Activated naive CD8-positive, alpha-beta T cell treated with anti-CD3 and anti-CD28 coated beads, Interleukin-2, amount 10 ng/mL, durations not matched to agents 7 days and 5 days (primary cell): Measurements from ENCODE around the gene NOC3L. TPM values are rescaled to one million over a fixed set of nuclear protein-coding genes. Genes with fewer than 3 reads are reported as not detected.
A peak's percentile ranks its signal among the peaks of the same experiment; 100 is the strongest.
"Not testable (repeated sequence)": the region's sequence is repeated elsewhere in the genome, so short reads cannot be mapped to it uniquely, and the experiment has no call there.

ENCODE experiments used
- ATAC-seq: fragments of 150-1000 bp; cut with Tn5 transposase; one replicate; pipeline ENCODE4 v1.10.0; 2021; ENCODE audit warnings: low read depth, moderate library complexity
- POLR2A ChIA-PET: fragments of 350-600 bp; sonication (Branson Sonifier 250); formaldehyde crosslinking; loops from one replicate; lab custom pipeline; 2021; ENCODE audit warnings: antibody characterized with exemption; lab: Charles Lee
- DNase-seq: peaks from one replicate; pipeline ENCODE4 v3.0.0; 2021
- H3K27ac Mint-ChIP-seq: one replicate; pipeline ENCODE4 v1.8.0; 2022; ENCODE audit warnings: mild to moderate bottlenecking, mixed read lengths
- H3K27me3 Mint-ChIP-seq: one replicate; pipeline ENCODE4 v1.8.0; 2022; ENCODE audit warnings: mild to moderate bottlenecking, moderate library complexity, mixed read lengths
- H3K36me3 Mint-ChIP-seq: one replicate; pipeline ENCODE4 v1.8.0; 2021; ENCODE audit warnings: mild to moderate bottlenecking, mixed read lengths
- H3K4me1 Mint-ChIP-seq: one replicate; pipeline ENCODE4 v1.8.0; 2021; ENCODE audit warnings: mixed read lengths
- H3K4me3 Mint-ChIP-seq: one replicate; pipeline ENCODE4 v1.8.0; 2022; ENCODE audit warnings: mild to moderate bottlenecking, moderate library complexity, mixed read lengths
- H3K9me3 Mint-ChIP-seq: one replicate; pipeline ENCODE4 v1.8.0; 2021; ENCODE audit warnings: mixed read lengths
- total RNA-seq, 2 experiments: library from RNA; stranded (reverse); gene quantifications; one replicate each; pipeline ENCODE4 v1.2.3, GENCODE V29; 2021

The NOC3L gene
- total RNA-seq, 2 experiments from 2014 or later, result 17.7 to 18.3 TPM

DNA sequence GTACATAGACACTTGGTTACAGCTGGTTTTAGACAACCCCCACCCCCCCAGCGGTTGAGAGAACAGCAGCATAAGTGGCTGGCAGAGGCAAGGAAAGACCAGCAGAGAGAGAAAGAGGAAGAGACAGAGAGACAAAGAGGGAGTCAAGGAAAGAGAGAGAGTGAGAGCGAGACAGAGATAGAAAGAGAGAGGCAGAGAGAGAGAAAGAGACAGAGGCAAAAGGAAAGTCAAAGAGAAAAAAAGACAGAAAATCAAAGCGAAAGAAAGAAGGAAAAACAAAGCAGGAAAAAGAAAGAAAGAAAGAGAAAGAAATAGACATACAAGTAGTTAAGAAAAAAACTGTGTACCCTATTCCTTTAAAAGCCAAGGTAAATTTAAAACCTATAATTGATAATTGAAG, 23.0 kb upstream of the NOC3L start:
- ATAC-seq, H3K4me3 Mint-ChIP-seq, H3K36me3 Mint-ChIP-seq, H3K27me3 Mint-ChIP-seq, POLR2A ChIA-PET, H3K9me3 Mint-ChIP-seq, DNase-seq, H3K4me1 Mint-ChIP-seq, H3K27ac Mint-ChIP-seq: not testable (repeated sequence)

DNA sequence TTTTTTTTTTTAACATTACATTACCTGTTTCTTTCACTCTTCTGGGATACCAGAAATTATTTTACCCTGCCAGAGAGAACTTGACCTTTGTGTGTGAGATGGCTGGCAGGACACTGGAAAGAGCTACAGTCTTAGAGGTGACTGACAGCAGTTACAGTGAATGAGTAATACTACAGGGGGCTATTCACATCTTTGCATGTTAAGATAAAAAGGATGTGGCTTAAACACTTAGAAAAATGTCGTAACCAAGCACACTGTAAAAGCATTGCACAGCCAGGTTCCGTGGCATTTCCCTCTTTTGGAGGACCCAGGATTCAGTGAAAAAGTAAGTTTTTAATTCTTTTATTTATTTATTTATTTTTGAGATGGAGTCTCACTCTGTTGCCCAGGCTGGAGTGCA, 20.8 kb upstream of the NOC3L start:
- no peaks in the 10 kb centered on the region for H3K36me3 Mint-ChIP-seq
- no peaks in the 10 kb centered on the region for H3K9me3 Mint-ChIP-seq
- ATAC-seq (no peak), DNase-seq (no peak)
- no peak overlapping the region for H3K4me3 Mint-ChIP-seq
- no peaks in the 10 kb centered on the region for H3K4me1 Mint-ChIP-seq
- H3K27ac Mint-ChIP-seq, result no peak overlapping the region
- H3K27me3 Mint-ChIP-seq, result peaks cover 18% of the 10 kb centered on the region
- POLR2A ChIA-PET, result no interaction called here

DNA sequence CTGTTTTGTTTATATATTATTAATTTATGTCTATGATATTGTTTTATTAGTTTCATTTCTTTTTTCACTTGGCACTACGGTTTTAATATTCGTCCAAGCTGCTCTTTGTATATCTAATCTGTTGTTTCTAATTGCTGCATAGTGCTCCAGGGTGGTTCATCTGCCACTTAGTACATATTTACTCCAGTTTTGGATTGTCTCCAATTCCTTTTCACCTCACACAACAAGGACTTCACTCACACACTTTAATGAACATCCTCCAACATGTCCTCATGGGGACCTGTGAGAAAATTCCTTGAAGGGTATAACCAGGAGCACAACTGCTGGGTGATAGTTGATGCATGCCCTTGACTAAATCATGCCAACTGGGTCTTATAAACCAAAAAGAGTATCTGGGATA, 14.1 kb upstream of the NOC3L start:
- Mint-ChIP-seq H3K36me3 (no peaks in the 10 kb centered on the region), H3K27ac (no peak overlapping the region), H3K4me3 (no peak overlapping the region), H3K4me1 (no peaks in the 10 kb centered on the region), H3K27me3 (peaks cover 16% of the 10 kb centered on the region), H3K9me3 (no peaks in the 10 kb centered on the region)
- POLR2A ChIA-PET, result no interaction called here
- ATAC-seq, result no peak
- no peak for DNase-seq

DNA sequence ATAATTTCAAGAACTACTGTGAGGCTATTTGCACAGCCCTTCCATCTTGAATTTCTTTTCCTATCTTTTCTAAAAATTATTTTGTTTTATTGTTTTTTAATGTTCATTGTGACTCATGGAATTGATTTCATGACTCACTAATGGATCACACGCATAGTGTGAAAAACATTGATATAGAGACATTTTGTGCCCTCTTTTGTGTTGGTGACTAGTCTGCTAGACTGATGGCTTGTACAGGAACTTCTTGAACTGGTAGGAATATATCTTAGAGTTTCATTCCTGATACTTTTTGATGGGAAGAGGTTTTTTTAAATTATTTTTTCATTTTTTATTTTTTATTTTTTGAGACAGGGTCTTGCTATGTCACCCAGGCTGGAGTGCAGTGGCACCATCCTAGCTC, 12.6 kb upstream of the NOC3L start:
- Mint-ChIP-seq H3K27me3 (peaks cover 12% of the 10 kb centered on the region), H3K27ac (no peak overlapping the region), H3K4me1 (no peaks in the 10 kb centered on the region), H3K9me3 (no peaks in the 10 kb centered on the region), H3K4me3 (no peak overlapping the region), H3K36me3 (no peaks in the 10 kb centered on the region)
- POLR2A ChIA-PET, result no interaction called here
- ATAC-seq, result no peak
- no peak for DNase-seq

DNA sequence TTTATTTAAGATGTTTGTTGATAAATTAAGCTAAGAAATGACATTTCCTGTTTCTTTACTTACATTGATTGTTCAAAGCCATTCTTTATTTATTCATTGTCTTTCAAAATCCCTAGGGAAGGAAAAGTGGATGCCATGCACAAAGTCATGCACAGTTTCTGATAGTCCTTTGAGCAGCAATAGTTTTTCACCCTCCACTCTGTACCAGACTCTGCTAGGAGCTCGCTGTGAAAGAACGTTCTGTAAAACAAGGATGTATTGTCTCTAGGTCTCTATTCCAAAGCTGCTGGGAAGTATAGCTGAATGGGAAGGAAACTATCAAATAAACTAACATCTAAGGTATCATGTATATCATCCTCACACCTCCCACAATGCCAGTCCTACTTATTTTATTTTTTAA, 7.8 kb upstream of the NOC3L start:
- H3K4me1 Mint-ChIP-seq, result no peaks in the 10 kb centered on the region
- no peaks in the 10 kb centered on the region for H3K9me3 Mint-ChIP-seq
- H3K4me3 Mint-ChIP-seq, result no peak overlapping the region
- peaks cover 2% of the 10 kb centered on the region for H3K27me3 Mint-ChIP-seq
- H3K36me3 Mint-ChIP-seq, result no peaks in the 10 kb centered on the region
- DNase-seq, result no peak
- H3K27ac Mint-ChIP-seq, result no peak overlapping the region
- no peak for ATAC-seq
- POLR2A ChIA-PET, result no interaction called here

DNA sequence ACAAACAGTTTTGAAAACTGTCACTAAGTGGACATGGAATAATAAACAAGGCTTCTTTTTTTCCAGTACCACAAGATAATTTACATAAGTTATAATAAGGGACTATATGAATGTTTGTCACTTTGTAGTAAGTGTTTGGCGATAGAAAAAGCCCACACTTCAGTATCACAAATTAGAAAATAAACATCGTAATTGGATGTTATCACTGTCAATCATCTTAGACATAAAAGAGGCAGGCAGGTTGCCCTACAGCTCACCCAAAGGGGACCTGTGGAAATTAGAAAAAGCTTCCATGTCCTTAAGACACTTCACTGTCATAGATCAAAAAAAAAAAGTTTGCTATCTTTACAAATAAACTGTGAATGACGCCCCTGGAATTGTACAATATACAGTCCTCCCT, 3.6 kb upstream of the NOC3L start:
- POLR2A ChIA-PET, result no interaction called here
- Mint-ChIP-seq H3K4me1 (peaks cover 3% of the 10 kb centered on the region), H3K36me3 (no peaks in the 10 kb centered on the region), H3K27ac (no peak overlapping the region), H3K27me3 (peaks cover 11% of the 10 kb centered on the region), H3K4me3 (no peak overlapping the region), H3K9me3 (no peaks in the 10 kb centered on the region)
- ATAC-seq (no peak), DNase-seq (no peak)

DNA sequence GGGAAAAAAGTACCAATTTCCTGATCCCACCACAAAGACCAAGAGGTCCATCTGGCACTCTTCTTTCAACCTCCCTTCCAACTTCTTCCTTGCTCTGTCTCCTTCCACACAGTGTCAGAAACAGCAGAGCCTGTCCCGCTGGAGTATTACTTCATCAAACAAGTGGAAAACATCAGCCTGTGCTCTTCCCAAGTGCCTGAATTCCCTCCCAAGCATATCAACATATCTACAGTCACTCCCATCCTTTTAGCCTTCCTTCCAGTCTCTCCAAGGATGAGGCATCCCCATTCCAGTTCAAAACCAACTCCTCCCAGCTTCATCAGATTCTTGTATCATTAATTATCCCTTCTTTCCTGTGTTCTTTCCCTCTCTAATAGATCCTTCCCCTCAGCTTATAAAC, 1.7 kb upstream of the NOC3L start:
- peaks cover 6% of the 10 kb centered on the region for H3K36me3 Mint-ChIP-seq
- H3K9me3 Mint-ChIP-seq, result no peaks in the 10 kb centered on the region
- no peak overlapping the region for H3K27ac Mint-ChIP-seq
- DNase-seq, result no peak
- no peak for ATAC-seq
- no peak overlapping the region for H3K4me3 Mint-ChIP-seq
- POLR2A ChIA-PET, result no interaction called here
- H3K4me1 Mint-ChIP-seq, result peaks cover 12% of the 10 kb centered on the region
- peaks cover 11% of the 10 kb centered on the region for H3K27me3 Mint-ChIP-seq

DNA sequence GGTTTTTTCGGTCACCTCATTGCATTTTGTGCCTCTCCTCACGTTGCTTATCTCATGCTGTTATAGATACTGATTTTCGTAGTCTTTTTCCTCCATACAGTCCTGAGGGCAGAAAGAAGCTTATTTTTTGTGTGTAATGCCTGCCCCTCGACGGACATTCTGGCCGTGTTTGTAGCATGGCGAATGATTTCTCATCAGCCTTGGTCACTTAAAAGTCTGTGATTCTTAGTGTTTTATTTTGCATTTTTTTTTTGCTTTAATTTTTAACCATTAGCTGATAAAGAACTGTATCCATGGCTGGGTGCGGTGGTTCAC, 469 bp upstream of the NOC3L start:
- H3K4me1 Mint-ChIP-seq, result peaks cover 16% of the 10 kb centered on the region
- ATAC-seq (no peak), DNase-seq (no peak)
- H3K9me3 Mint-ChIP-seq, result no peaks in the 10 kb centered on the region
- POLR2A ChIA-PET, result no interaction called here
- H3K36me3 Mint-ChIP-seq, result peaks cover 12% of the 10 kb centered on the region
- H3K27ac Mint-ChIP-seq, result no peak overlapping the region
- peaks cover 10% of the 10 kb centered on the region for H3K27me3 Mint-ChIP-seq
- H3K4me3 Mint-ChIP-seq, result peak overlapping the region; percentile 91

DNA sequence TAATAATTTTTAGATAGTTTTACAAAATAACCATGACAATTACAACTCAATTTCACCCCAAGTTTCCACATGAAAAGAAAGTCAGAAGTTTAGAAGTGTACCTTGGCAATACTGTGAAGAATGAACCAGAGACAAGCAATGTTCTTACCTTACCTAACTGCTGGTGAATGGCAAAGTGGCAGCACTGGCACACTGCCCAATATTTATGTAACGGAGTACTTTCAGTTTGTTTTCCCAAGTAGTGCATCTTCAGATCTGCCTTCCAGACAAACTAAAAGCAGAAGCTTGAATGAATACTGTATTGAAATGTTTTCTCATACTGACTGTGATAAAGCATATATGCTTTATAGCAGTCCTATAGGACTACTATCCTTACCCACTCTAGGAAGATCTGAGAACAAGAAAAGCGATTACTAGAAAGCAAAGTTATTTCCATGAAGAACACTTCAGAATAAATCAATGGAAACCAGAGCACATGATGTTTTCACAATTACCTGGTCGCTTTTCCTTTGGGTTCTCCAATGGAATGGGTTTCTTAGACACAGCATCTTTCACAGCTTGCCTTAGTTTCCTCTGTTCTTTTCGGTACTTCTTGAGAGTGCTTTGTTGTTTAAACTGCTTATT, 1.5 kb downstream of the NOC3L start:
- Mint-ChIP-seq H3K4me1 (peaks cover 19% of the 10 kb centered on the region), H3K36me3 (peaks cover 20% of the 10 kb centered on the region), H3K27ac (no peak overlapping the region), H3K27me3 (peaks cover 10% of the 10 kb centered on the region), H3K9me3 (no peaks in the 10 kb centered on the region), H3K4me3 (peak overlapping the region; percentile 91)
- no peak for DNase-seq
- POLR2A ChIA-PET, result interaction anchor here (1.5 kb wide), 1 partner anchor 41 kb away, joined by 4 read pairs; the partner anchor contains the start of gene TBC1D12
- ATAC-seq, result no peak

DNA sequence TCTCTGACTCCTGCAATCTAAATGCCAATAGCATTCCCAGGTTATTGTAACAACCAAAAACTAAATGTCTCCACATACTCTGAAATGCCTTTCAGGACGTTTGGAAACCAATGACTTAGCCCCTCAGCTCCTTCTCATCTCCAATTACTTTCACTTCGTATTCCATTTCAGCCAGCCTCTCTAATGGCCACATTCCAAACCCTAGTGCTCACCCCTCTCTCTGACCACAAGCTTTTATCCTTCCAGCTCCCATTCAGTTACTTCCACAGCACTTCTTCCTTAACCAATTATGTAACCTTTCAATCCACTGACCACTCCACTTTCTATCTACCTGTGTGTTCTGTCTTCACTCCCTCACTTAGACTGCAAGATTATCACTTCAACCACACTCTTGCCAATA, 4.3 kb downstream of the NOC3L start:
- Mint-ChIP-seq H3K9me3 (no peaks in the 10 kb centered on the region), H3K27ac (no peak overlapping the region), H3K4me3 (no peak overlapping the region), H3K4me1 (peaks cover 19% of the 10 kb centered on the region), H3K27me3 (no peaks in the 10 kb centered on the region), H3K36me3 (peaks cover 22% of the 10 kb centered on the region)
- no peak for ATAC-seq
- no peak for DNase-seq
- POLR2A ChIA-PET, result no interaction called here

DNA sequence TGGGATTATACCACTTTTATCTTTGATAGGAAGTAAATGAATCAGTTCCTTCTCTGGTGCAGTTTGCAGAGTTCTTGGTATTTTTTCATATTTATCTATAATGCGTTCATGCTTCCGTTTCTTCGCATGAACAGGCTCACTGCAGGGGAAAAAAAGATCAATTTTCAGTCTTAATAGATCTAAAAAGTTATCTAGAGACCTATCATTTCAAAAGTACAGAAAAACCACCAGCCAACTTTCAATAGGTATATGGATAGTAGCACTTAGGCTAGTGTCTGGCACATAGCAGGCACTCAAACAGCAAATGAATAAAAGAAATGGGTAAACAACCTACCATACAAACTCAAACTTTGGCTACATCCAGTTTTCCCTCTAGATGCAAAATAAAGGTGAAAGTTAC, 5.5 kb downstream of the NOC3L start:
- Mint-ChIP-seq H3K27me3 (no peaks in the 10 kb centered on the region), H3K4me1 (peaks cover 16% of the 10 kb centered on the region), H3K9me3 (no peaks in the 10 kb centered on the region), H3K4me3 (no peak overlapping the region), H3K27ac (no peak overlapping the region), H3K36me3 (peaks cover 24% of the 10 kb centered on the region)
- no peak for ATAC-seq
- no peak for DNase-seq
- POLR2A ChIA-PET, result no interaction called here

DNA sequence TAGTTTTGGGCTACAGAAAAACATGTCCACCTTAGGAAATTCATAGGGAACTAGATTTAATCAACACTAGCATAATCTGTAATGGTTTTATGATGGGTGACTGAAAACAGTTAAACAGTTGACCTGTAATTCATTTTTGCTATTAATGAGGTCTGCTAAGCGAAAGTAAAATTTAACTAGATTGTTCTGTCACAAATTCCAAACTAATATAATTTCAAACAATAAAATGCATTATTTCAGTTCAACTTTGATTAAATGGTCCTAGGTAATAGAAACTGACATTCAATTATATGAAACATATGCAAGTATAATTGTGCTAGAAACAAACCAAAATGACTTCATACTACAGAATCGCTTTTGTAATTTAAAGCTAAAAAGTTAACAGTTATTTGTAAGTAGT, 6.9 kb downstream of the NOC3L start:
- no peak for DNase-seq
- POLR2A ChIA-PET, result no interaction called here
- no peak overlapping the region for H3K27ac Mint-ChIP-seq
- ATAC-seq, result no peak
- H3K36me3 Mint-ChIP-seq, result peaks cover 24% of the 10 kb centered on the region
- no peaks in the 10 kb centered on the region for H3K9me3 Mint-ChIP-seq
- H3K4me3 Mint-ChIP-seq, result no peak overlapping the region
- H3K27me3 Mint-ChIP-seq, result no peaks in the 10 kb centered on the region
- peaks cover 11% of the 10 kb centered on the region for H3K4me1 Mint-ChIP-seq

DNA sequence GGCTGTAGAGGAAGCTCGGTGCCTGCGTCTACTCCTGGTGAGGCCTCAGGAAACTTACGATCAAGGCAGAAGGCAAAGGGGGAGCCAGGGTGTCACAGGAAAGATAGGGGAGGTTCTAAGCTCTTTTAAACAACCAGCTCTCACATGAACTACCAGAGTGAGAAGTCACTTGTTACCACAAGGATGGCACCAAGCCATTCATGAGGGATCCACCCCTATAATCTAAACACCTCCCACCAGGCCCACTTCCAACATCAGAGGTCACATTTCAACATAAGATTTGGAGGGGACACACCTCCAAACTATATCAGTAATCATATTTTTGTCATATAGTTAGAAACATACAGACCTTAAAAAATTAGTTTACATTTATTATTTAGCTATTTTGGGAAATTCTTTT, 9.4 kb downstream of the NOC3L start:
- no peaks in the 10 kb centered on the region for H3K27me3 Mint-ChIP-seq
- H3K9me3 Mint-ChIP-seq, result no peaks in the 10 kb centered on the region
- DNase-seq (no peak), ATAC-seq (no peak)
- peaks cover 2% of the 10 kb centered on the region for H3K4me1 Mint-ChIP-seq
- POLR2A ChIA-PET, result no interaction called here
- H3K4me3 Mint-ChIP-seq, result no peak overlapping the region
- H3K27ac Mint-ChIP-seq, result no peak overlapping the region
- H3K36me3 Mint-ChIP-seq, result peaks cover 25% of the 10 kb centered on the region

DNA sequence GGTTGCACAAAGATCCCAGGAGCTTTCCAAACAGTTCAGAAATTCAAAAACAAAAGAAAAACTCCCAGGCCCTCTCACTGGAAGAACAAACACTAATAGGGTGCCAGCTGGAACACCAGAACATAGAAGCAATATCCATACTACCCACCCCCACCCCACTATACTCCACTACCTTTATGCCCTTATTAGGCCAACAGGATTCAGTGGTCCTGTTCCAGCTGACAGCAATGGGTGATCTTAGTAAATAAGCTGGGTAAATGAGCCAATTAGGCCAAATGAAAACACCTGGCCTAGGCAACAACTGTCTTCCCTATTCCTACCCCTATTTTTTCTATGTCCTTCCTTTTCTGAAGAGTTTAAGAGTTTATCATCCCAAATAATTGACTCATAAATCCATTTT, 11.7 kb downstream of the NOC3L start:
- no peaks in the 10 kb centered on the region for H3K27me3 Mint-ChIP-seq
- H3K9me3 Mint-ChIP-seq, result no peaks in the 10 kb centered on the region
- POLR2A ChIA-PET, result no interaction called here
- DNase-seq (no peak), ATAC-seq (no peak)
- H3K36me3 Mint-ChIP-seq, result peaks cover 19% of the 10 kb centered on the region
- H3K4me1 Mint-ChIP-seq, result peaks cover 2% of the 10 kb centered on the region
- H3K4me3 Mint-ChIP-seq, result no peak overlapping the region
- no peak overlapping the region for H3K27ac Mint-ChIP-seq

DNA sequence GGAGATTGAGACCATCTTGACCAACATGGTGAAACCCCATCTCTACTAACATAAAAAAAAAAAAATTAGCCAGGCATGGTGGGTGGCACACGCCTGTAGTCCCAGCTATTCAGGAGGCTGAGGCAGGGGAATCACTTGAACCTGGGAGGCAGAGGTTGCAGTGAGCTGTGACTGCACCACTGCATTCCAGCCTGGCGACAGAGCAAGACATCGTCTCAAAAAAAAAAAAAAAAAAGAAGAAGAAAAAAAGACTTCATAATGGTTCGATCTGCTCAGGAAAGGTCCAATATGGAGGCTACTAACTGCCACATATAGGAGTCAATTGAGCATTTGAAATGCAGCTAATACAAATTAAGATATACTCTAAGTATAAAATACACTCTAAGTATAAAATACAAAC, 12.2 kb downstream of the NOC3L start:
- H3K4me3 Mint-ChIP-seq, H3K4me1 Mint-ChIP-seq, POLR2A ChIA-PET, H3K27me3 Mint-ChIP-seq, DNase-seq, H3K9me3 Mint-ChIP-seq, H3K27ac Mint-ChIP-seq, ATAC-seq: not testable (repeated sequence)
- H3K36me3 Mint-ChIP-seq, result peaks cover 19% of the 10 kb centered on the region
